Stimulated activated CD4-positive, alpha-beta T cell treated with anti-CD3 and anti-CD28 coated beads, Interleukin-1b, Interleukin-23, amount 100 ng/mL, for 24 hours (primary cell): ENCODE measurements around the gene ACOX1.
A peak's percentile ranks its signal among the peaks of the same experiment; 100 is the strongest.

ENCODE experiments used
- DNase-seq, 4 experiments: peaks; one replicate each; pipeline ENCODE4 v3.0.0-alpha.2; 2020; ENCODE audit warnings: low read depth in 4 of 4, low spot score in 1 of 4

ACOX1 gene

DNA sequence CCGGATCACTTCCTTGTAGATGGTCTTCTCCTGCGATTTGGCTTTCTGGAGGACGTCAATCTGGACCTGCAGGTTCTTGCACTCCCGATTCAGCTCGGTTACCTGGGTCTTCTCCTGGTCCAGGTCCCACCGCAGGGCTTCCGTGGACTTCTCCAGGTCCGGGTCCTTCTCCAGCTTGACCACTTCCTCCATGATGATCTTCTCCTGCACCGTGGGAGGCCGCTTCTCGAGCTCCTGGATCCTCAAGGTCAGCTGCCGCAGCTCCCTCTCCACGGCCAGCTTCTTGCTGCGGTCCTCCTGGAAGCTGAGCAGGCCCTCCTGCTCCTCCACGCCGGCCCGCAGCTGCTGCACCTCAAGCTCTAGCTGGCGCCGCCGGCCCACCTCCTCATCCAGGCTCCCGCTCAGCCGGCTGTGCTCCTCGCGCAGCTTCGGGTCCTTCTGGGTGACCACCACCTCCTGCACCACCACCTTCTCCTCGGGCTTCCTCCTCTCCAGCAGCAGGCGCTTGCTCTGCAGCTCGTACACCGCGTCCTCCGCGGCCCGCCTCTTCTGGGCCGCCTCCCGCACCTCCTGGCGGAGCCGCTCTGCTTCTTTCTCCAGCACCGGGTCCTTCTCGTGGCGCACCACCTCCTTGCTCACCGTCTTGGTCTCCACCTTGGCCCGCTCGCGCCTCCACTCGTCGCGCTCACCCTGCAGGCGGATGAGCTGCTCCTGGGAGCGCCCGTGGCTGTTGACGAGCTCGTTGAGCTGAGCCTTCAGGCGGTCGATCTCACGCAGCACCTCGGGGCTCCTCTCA is 29.9 kb upstream of the ACOX1 start:
- no peak for DNase-seq

DNA sequence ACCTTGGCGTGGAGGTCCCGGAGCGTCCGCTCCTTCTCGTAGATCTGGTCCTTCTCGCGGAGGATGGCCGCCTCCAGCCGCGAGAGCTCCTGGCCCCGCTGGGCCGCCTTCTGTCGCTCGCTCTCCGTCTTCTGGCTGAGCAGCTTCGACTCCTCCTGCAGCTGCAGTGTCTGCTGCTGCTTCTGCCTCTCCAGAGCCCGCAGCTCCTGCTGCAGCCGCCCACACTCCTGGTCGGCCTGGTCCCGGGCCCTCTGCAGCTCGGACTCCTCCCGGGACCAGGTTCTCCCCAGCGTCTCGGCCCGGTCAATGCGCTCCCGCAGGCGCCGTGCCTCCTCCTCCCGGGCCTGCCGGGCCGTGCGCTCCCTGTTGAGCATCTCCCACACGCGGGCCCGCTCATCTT is 29.2 kb upstream of the ACOX1 start:
- DNase-seq = no peak

DNA sequence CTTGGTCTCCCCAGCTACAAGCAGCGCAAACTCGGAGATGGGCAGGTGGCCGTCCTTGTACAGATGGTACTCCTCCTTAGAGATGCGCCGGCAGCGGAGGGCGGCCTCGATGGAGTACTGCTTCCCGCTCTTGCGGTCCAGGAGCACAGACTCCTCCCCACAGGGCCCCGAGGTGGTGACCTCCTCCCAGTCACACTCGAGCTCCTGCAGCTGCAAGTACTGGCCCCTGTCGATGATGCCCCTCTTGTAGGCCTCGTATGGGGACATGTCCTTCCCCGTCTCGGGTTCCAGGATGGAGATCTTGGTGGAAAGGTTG is 28.8 kb upstream of the ACOX1 start:
- no peak for DNase-seq

DNA sequence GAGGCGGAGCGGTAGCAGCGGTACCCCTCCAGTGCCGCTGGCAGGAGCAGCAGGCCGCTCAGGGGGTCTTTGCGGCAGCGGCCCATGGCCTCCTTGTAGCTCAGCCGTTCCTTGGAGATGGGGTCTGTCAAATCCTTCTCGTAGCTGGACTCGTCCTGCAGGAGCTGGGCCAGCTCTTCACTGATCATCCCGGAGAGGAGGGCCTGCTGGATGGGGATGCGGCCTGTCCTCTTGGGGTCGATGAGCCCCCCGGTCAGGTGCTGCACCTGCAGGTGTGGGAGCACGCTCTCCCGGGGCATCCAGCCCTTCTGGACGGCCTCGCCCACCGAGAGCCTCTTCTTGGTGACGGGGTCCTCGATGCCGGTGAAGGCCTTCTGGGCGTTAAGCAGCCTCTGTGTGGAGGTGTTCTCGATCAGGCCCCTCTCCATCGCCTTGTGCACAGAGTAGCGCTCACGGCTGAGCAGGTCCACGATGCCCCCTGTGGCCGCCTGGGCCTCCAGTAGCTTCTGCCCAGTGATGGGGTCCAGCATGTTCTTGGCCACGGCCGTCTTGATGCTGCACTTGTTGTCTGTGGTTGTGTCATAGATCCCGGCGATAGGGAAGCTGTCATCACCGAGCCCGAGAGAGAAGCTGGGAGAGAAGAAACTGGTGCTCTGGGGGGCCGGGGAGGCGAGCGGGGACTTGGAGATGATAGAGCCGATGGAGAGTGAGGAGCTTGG is 28.3 kb upstream of the ACOX1 start:
- DNase-seq = no peak

DNA sequence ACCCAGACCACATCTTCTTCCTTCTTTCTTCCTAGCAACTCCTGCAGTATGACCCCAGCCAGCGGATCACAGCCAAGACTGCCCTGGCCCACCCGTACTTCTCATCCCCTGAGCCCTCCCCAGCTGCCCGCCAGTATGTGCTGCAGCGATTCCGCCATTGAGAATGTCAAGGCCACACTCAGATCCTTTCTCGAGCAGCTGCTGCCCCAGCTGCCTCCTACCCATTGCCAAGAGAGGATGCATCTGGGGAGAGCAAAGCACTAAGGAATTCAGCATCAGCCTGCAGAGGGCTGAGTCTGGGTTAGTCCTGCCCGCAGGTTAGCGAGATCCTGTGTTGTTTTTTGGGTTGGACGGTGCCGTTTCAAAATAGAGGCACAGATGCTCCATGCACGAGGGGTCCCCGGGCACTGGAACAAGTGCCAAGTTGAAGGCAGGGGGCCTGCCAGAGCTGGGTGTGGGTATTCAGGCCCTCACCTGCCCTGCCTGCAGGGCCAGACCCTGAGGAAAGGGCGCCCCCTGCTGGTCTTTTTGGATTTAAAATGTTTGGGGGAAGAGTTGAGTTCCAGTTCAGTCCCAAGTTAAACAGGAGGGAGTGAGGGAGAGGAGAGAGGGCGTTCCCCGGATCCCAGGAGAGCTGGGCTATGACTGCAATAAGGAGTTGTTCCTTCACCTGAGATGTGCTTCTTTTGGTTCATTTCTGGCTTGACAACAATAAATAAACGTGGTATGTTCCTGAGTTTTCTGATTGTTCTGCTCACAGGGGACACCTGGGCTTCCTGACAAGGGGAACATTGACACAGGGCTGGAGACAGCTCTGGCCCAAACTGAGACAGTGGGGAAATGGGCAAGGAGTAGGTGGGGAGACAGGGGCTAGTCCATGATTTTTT is 26.5 kb upstream of the ACOX1 start:
- peak; percentile 80 to 91 (median 85) for DNase-seq

DNA sequence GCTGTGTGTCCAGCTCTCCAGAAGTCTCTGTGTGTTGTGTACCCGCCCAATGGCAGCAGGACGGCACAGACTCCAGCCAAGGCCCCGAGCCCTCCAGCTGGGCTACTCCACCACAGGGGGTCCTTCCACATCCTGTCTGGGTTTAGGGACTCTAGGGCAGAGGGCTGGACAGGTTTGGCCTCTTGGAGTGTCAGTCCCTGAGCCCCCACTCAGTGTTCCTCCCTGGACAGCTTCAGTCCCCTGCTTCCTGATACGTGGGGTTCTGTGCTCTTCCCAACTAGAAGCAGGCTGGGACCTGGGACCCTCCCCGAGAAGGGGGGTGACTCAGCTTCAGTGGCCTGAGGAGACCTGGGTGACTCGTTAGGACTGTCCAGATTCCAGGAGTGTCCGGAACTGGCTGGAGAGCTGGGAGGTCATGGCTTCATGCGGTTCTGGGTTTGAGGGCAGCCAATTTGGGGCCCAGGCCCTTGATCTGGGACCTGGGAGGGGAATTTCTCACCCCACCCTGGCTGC is 25.8 kb upstream of the ACOX1 start:
- no peak for DNase-seq

DNA sequence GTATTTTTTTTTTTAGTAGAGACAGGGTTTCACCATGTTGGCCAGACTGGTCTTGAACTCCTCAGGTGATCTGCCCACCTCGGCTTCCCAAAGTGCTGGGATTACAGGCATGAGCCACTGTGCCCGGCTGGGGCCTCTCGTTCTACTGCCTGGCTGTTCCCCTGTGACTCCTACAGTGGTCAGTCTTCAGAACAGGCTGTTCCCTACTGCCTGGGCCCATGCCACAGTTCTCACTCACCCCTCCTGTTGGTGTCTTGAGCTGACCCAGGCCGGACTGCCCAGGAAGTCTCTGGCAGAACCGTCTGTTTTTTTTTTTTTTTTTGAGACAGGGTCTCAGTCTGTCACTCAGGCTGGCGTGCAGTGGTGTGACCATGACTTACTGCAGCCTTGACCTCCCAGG is 24.9 kb upstream of the ACOX1 start:
- DNase-seq = no peak

DNA sequence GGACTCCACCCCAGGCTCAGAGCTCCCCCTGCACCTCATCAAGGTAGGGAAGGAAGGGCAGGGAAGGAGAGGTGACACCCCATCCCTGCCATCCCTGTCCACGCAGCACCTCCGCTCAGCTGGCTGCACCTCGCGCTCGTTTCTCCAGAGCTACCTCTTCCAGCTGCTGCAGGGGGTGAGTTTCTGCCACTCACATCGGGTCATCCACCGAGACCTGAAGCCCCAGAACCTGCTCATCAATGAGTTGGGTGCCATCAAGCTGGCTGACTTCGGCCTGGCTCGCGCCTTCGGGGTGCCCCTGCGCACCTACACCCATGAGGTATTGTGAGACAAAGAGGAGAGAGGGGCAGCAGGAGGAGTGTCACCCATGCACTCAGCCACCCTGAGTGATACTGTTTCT is 23.1 kb upstream of the ACOX1 start:
- DNase-seq = no peak

DNA sequence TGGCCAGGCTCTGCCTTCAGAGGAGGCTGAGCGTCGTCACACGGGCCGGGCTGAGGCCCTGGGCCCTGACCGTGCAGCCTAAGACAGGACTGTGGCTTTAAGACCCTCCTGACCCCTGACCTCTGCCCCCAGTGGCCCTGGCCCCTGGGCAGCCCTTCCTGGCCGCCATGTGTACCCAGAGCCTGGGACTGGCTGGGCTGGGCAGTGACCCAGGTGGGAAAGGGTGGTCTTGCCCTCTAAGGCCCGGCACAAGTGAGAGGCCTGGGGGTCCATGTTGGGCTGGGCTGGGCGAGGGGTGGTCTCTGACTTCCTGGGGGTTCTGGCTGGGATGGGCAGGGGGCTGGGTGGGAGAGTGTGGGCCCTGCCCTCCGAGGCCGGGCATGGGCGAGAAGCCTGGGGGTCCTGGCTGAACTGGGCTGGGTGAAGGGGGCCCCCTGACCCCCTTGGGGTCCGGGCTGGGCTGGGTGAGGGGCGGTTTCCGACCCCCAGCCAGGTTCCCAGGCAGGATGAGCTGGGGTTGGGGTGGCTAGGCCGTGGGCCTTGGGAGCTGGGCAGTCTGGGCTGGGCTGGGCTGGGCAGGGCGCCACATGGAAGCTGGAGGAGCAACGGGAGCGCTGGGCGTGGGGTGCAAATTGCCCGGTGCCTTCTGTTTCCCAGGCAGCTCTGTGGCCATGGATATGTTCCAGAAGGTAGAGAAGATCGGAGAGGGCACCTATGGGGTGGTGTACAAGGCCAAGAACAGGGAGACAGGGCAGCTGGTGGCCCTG is 22.0 kb upstream of the ACOX1 start, which contains the start of gene CDK3:
CDK3 (plus strand) TSS at position 101 of the 767 bp plus-strand sequence; CDS start at position 672, 571 bp downstream.
- DNase-seq = no peak

DNA sequence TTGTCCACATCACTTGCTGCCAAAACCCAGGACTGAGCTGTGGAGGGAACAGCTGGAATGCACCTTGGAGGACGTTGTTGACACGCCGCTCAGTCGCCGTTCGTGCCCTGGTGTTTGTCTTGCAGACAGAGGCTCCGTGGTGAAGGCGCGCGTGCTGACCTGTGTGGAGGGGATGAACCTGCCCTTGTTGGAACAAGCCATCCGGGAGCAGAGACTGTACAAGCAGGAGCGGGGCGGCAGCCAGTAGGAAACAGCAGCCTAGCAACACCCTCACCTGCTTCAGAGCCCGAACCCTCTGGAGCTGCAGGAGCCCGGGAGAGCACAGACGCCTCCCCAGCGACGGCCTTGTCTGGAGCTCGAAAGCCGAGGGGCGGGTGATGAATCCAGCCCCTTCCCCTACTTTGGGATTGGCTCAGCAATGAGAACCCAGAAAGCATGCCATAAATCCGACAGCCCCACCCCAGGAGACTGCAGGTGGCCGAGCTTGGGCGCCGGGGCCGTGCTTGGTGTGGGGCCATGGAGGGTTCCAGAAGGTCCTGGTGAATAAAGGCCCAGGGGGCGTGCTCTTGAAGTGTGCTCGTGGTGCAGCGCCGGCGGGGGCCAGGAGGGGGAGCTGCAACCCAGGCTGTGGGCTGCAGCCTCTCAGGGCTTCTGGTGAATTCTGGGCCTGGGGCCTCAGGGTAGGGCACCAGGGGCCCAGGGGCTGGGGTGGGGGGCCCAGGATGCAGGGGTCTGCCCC is 21.2 kb upstream of the ACOX1 start:
- peak in 3 of 4 experiments; percentile 51 to 60 (median 58) for DNase-seq

DNA sequence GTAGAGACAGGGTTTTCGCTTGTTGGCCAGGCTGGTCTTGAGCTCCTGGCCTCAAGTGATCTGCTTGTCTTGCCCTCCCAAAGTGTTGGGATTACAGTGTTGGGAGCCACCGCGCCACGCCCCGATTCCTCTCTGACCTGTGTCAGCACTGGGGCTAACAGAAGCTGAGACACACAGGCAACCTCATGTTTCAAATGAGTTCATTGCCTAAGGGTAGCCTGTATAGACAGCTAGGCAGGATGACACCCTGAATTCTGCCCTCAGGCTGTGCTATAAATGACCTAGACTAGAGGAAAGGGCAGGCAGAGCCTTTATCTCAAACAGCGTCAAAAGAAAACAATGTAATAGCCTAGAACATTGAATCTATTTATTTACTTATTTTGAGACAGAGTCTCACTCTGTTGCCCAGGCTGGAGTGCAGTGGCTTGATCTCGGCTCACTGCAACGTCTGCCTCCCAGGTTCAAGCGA is 19.4 kb upstream of the ACOX1 start:
- no peak for DNase-seq

DNA sequence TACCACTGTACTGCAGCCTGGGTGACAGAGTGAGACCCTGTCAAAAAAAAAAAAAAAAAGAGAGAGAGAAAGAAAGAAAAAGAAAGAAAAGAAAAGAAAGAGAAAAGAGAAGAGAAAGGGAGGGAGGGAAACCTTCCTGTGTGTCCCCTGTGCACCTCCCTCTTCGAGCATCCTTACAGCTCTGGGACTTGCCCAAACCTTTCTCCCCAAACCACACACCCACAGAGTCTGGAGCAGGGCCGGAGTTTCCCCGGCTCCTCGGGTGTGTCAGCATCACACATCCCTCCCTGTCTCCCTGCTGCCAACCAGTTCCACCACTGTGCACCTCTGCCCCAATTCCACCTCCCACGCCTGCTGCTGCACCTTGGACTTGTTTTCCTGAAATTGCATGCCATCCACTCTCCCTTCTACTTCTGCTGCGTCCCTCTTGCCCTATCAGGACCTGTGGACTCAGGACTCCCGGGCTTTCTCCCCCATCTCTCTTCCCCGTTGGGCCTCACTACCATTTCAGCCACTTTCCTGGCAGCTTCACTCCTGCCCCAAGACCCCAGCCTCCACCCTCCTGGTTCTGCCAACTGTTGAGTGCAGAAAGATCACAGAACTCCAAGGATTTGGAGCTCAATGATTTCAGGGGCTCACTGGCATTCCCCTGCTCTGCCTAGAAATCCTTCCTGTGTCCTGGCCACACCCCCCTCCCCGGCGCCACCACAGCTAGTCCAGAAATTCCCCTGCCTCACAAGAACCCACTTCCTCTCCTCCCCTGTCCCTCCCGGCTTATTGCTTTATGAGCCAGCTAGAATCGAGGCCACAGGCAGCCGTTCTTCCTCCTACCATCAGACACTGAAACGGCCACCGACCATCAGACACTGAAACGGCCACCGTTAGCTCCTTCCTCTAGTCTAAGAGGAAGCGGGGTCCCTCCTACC is 18.0 kb upstream of the ACOX1 start:
- peak in 1 of 4 experiments; percentile 39 for DNase-seq

DNA sequence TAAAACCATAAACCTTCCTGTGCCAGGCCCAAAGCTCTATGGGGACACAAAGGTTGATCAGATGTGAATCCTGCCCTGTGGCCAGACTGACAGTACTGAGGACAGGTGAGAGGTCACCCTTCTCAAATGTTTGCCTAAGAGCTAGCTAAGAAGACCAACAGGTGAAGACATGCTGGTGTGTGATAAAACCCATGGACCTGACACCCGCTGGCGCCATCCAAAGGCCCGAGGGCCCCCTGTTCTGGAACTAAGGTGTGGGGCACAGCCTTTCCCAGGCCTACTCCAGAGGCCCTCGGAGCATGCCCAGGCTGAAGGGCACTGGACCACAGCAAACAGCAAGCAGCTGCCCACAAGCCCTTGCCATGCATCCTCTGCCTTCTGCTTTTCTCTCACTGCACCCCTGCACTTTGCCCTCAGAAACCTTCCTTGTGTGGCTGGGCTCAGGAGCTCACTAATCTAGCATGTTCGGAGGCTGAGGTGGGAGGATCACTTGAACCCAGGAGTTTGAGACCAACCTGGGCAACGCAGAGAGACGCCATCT is 16.5 kb upstream of the ACOX1 start:
- DNase-seq = no peak

DNA sequence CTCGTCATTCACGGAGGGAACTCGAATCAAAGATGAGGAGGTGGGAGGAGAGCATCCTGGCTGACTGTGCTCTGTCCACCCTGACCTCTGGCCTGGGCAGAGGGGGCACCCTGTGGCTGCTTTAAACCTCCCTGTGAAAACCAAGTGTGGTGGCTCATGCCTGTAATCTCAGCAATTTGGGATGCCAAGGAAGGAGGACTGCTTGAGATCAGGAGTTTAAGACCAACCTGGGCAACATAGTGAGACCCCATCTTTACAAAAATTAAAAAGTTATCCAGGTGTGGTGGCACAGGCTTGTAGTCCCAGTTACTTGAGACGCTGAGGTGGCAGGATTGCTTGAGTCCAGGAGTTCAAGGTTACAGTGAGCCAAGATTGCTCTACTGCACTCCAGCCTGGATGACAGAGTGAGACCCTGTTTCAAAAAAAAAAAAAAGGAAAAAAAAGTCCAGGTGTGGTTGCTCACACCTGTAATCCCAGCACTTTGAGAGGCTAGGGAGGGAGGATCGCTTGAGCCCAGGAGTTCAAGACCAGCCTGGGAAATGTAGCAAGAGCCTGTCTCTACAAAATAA is 15.9 kb upstream of the ACOX1 start:
- no peak for DNase-seq

DNA sequence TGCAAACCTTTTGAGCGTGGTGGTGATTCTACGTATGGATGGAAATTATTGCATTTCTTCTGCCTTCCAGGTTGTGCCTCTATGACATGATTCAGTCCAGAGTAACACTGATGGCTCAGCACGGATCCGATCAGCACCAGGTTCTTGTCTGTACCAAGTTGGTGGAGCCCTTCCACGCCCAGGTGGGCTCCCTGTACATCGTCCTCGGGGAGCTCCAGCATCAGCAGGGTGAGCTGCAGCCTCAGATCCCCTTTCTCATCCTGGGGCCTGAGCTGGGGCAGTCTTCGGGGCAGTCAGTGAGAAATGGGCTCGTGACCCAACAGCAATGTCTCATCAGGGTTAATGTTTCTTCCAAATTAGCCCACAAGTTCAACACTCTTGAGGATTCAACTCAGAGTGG is 12.4 kb upstream of the ACOX1 start:
- DNase-seq = no peak

DNA sequence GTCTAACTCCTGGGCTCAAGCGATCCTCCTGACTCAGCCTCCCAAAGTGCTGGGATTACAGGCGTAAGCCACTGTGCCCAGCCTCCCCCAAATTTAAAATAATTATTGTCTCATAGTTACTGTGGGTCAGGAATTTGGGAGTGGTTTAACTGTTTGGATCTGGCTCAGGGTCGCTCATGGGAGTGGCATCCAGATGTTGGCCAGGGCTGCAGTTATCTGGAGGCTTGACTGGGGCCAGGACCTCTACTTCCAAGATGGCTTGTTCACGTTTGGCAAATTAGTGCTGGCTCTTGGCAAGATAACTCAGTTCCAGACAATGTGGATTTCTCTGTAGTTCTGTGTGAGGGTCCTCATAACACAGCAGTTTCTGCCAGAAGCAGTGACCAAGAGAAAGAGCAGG is 8.1 kb upstream of the ACOX1 start:
- no peak for DNase-seq

DNA sequence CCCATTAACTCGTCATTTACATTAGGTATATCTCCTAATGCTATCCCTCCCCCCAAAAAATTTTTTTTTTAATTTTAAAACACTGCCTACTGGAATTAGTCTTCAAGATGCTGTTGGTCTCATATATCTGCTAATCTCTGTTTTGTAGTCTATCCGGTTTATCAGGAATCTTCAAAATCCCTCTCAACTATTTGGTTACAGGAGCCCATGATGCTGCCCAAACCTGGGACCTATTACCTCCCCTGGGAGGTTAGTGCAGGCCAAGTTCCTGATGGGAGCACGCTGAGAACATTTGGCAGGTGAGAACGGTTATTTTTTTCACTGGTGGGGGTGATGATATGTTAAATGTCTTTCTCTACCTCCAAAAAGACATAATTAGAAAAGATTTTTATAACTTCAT is 7.0 kb upstream of the ACOX1 start:
- no peak for DNase-seq

DNA sequence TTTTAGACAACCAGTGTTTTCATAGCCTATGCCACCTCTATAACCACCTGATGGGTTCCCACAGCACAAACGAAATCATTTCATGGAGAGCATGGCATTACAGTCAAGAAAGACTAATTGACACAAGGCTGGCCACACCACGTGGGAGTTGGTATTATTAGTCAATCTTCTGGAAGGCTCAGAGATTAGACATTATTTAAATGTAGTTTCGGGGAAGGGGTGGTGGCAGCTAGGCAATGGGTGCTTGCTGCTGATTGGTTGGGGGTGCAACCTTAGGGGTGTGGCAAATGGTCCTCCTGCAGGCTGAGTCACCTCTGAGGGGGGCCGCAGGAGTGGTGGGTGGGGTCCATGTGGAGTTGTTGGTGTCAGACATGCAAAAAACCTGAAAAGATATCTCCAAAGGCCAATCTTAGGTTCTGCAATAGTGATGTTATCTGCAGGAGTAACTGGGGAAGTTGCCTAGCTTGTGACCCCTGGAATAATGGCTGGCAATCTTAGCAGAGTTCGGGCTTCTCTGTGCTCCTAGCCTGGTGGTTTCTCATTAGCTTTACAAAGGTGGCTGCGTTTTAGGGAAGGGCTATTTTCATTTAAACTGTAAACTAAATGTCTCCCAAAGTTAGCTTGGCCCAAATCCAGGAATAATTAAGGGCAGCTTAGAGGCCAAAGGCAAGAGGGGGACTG is 4.7 kb upstream of the ACOX1 start:
- DNase-seq = no peak
